ENCODE data around the gene PAPPA2.

DNA sequence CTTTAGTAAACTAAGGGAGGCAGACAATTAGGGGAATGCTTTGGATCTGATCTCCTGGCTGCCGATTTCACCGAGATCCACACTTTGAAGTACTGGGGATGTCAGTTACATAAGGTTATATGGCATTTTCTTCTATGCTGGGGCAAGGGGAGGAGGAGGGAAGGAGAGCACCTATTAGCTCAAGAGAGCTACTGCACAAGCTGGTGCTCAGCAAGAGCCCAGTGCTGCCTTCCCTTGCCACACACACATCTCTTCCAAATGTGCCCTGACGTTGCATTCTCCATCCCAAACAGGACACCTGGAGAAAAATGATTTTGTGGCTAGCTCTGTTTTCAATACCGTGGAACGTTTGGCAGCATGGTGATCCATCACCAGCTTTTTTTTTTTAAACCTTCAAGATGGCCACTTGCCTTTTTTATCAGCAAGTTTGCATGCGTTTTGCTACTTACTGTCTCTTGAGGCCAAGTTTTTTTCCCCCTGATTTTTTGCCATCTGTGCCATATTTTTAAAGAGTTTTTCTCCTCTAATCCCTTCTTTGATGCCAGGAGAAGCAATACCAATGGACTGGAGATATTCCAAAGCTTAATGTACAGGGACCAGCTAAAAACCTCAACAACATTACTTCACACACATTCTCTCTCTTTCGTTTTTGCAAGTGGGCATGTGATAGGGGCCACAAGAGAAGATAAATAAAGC, 66.6 kb downstream of the PAPPA2 start:
- TF ChIP-seq, protein P1, sequence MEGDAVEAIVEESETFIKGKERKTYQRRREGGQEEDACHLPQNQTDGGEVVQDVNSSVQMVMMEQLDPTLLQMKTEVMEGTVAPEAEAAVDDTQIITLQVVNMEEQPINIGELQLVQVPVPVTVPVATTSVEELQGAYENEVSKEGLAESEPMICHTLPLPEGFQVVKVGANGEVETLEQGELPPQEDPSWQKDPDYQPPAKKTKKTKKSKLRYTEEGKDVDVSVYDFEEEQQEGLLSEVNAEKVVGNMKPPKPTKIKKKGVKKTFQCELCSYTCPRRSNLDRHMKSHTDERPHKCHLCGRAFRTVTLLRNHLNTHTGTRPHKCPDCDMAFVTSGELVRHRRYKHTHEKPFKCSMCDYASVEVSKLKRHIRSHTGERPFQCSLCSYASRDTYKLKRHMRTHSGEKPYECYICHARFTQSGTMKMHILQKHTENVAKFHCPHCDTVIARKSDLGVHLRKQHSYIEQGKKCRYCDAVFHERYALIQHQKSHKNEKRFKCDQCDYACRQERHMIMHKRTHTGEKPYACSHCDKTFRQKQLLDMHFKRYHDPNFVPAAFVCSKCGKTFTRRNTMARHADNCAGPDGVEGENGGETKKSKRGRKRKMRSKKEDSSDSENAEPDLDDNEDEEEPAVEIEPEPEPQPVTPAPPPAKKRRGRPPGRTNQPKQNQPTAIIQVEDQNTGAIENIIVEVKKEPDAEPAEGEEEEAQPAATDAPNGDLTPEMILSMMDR (IDR thresholded peaks at IDR 0.05), result no peak
- TF ChIP-seq POLR2A (IDR thresholded peaks at IDR 0.05), result no peak
